Mononuclear cell (primary cell): ENCODE measurements around the gene BEST3. TPM values are rescaled to one million over a fixed set of nuclear protein-coding genes. Genes with fewer than 3 reads are reported as not detected.

Experiments
- H3K27me3 ChIP-seq: 2 replicates; pipeline ENCODE4 v1.6.0; 2011; ENCODE audit warnings: low read length, control low read depth; ENCODE audit not compliant: insufficient read depth
- H3K4me1 ChIP-seq: 2 replicates; pipeline ENCODE4 v1.5.1; 2011; ENCODE audit warnings: mild to moderate bottlenecking, low read length, control low read depth; ENCODE audit not compliant: insufficient read depth
- H3K4me3 ChIP-seq: 2 replicates; pipeline ENCODE4 v1.5.1; 2011; ENCODE audit warnings: mild to moderate bottlenecking, low read length, moderate library complexity
- H3K9me3 ChIP-seq: 2 replicates; pipeline ENCODE4 v1.5.1; 2011; ENCODE audit warnings: low read depth, mild to moderate bottlenecking, control low read depth, low read length
- total RNA-seq: library from RNA; depleted of rRNA; stranded (reverse); fragments of >200 nt; gene quantifications from one replicate; pipeline ENCODE4 v1.2.3, GENCODE V29; 2012

BEST3 gene
- total RNA-seq, 1 donor: 0.31 TPM

GRCh38 chr12:69703146-69703642 is 4.1 kb upstream of the BEST3 start:
- no peak overlapping the region for H3K4me3 ChIP-seq
- H3K4me1 ChIP-seq: no peaks in the 10 kb centered on the region
- no peaks in the 10 kb centered on the region for H3K9me3 ChIP-seq
- H3K27me3 ChIP-seq: no peaks in the 10 kb centered on the region

GRCh38 chr12:69701826-69702225 is 2.7 kb upstream of the BEST3 start:
- H3K9me3 ChIP-seq: no peaks in the 10 kb centered on the region
- no peak overlapping the region for H3K4me3 ChIP-seq
- no peaks in the 10 kb centered on the region for H3K4me1 ChIP-seq
- no peaks in the 10 kb centered on the region for H3K27me3 ChIP-seq

- H3K4me1 ChIP-seq: no peaks in the 10 kb centered on the region
- no peaks in the 10 kb centered on the region for H3K27me3 ChIP-seq
- H3K4me3 ChIP-seq: no peak overlapping the region
Observed at GRCh38 chr12:69698054-69698453, 1.0 kb downstream of the BEST3 start.

GRCh38 chr12:69694123-69694522 is 5.0 kb downstream of the BEST3 start:
- no peaks in the 10 kb centered on the region for H3K9me3 ChIP-seq
- peaks cover 1% of the 10 kb centered on the region for H3K4me1 ChIP-seq
- no peaks in the 10 kb centered on the region for H3K27me3 ChIP-seq
- H3K4me3 ChIP-seq: no peak overlapping the region

More at GRCh38 chr12:69698054-69698453, 1.0 kb downstream of the BEST3 start:
- no peaks in the 10 kb centered on the region for H3K9me3 ChIP-seq

GRCh38 chr12:69689638-69690037 is 9.5 kb downstream of the BEST3 start:
- peaks cover 4% of the 10 kb centered on the region for H3K4me1 ChIP-seq
- H3K27me3 ChIP-seq: no peaks in the 10 kb centered on the region
- no peaks in the 10 kb centered on the region for H3K9me3 ChIP-seq
- H3K4me3 ChIP-seq: no peak overlapping the region

- Histone ChIP-seq H3K27me3 (no peaks in the 10 kb centered on the region), H3K4me1 (peaks cover 4% of the 10 kb centered on the region), H3K9me3 (no peaks in the 10 kb centered on the region), H3K4me3 (no peak overlapping the region)
Observed at GRCh38 chr12:69688471-69689427, 10.4 kb downstream of the BEST3 start.

- Histone ChIP-seq H3K9me3 (no peaks in the 10 kb centered on the region), H3K27me3 (no peaks in the 10 kb centered on the region), H3K4me1 (peaks cover 4% of the 10 kb centered on the region), H3K4me3 (no peak overlapping the region)
Observed at GRCh38 chr12:69688021-69688420, 11.1 kb downstream of the BEST3 start.

GRCh38 chr12:69687390-69687789 is 11.7 kb downstream of the BEST3 start:
- no peaks in the 10 kb centered on the region for H3K27me3 ChIP-seq
- no peak overlapping the region for H3K4me3 ChIP-seq
- H3K9me3 ChIP-seq: no peaks in the 10 kb centered on the region
- peaks cover 4% of the 10 kb centered on the region for H3K4me1 ChIP-seq

GRCh38 chr12:69686731-69687130 is 12.4 kb downstream of the BEST3 start:
- no peak overlapping the region for H3K4me3 ChIP-seq
- H3K4me1 ChIP-seq: peaks cover 4% of the 10 kb centered on the region
- H3K27me3 ChIP-seq: no peaks in the 10 kb centered on the region
- H3K9me3 ChIP-seq: no peaks in the 10 kb centered on the region

- no peaks in the 10 kb centered on the region for H3K27me3 ChIP-seq
- no peaks in the 10 kb centered on the region for H3K9me3 ChIP-seq
Observed at GRCh38 chr12:69685810-69686209, 13.3 kb downstream of the BEST3 start.

GRCh38 chr12:69684466-69684865 is 14.6 kb downstream of the BEST3 start:
- Histone ChIP-seq H3K4me3 (no peak overlapping the region), H3K4me1 (peaks cover 4% of the 10 kb centered on the region), H3K27me3 (no peaks in the 10 kb centered on the region), H3K9me3 (no peaks in the 10 kb centered on the region)

More at GRCh38 chr12:69685810-69686209, 13.3 kb downstream of the BEST3 start:
- Histone ChIP-seq H3K4me3 (no peak overlapping the region), H3K4me1 (peaks cover 4% of the 10 kb centered on the region)

- Histone ChIP-seq H3K9me3 (no peaks in the 10 kb centered on the region), H3K27me3 (no peaks in the 10 kb centered on the region), H3K4me1 (no peaks in the 10 kb centered on the region), H3K4me3 (no peak overlapping the region)
Observed at GRCh38 chr12:69682110-69682755, 16.9 kb downstream of the BEST3 start.

GRCh38 chr12:69679119-69679518 is 20.0 kb downstream of the BEST3 start:
- no peaks in the 10 kb centered on the region for H3K9me3 ChIP-seq
- H3K4me3 ChIP-seq: no peak overlapping the region
- H3K4me1 ChIP-seq: no peaks in the 10 kb centered on the region

GRCh38 chr12:69676257-69677012 is 22.7 kb downstream of the BEST3 start:
- no peaks in the 10 kb centered on the region for H3K27me3 ChIP-seq
- H3K4me1 ChIP-seq: no peaks in the 10 kb centered on the region
- no peak overlapping the region for H3K4me3 ChIP-seq
- H3K9me3 ChIP-seq: no peaks in the 10 kb centered on the region

More at GRCh38 chr12:69679119-69679518, 20.0 kb downstream of the BEST3 start:
- H3K27me3 ChIP-seq: no peaks in the 10 kb centered on the region

- Histone ChIP-seq H3K9me3 (no peaks in the 10 kb centered on the region), H3K4me3 (no peak overlapping the region), H3K4me1 (no peaks in the 10 kb centered on the region), H3K27me3 (no peaks in the 10 kb centered on the region)
Observed at GRCh38 chr12:69672195-69672594, 26.9 kb downstream of the BEST3 start.
